ENCODE measurements around the gene NEURL4.
A peak's percentile ranks its signal among the peaks of the same experiment; 100 is the strongest.

The NEURL4 gene

GRCh38 chr17:7321466-7321865 is 7.7 kb downstream of the NEURL4 start:
- no peak for DNase-seq

GRCh38 chr17:7318121-7318860 is 10.8 kb downstream of the NEURL4 start:
- DNase-seq, result no peak

GRCh38 chr17:7317161-7317803 is 11.9 kb downstream of the NEURL4 start:
- no peak for DNase-seq

GRCh38 chr17:7315570-7316235 is 13.4 kb downstream of the NEURL4 start:
- DNase-seq, result no peak

- DNase-seq, result peak; percentile 28
Measured at GRCh38 chr17:7314719-7315569, 14.2 kb downstream of the NEURL4 start, which contains the start of gene GPS2. TSS of gene GPS2 (minus strand) at chr17:7315360. CDS start at chr17:7315052, 308 bp downstream.

GRCh38 chr17:7313890-7314718 is 15.0 kb downstream of the NEURL4 start:
- no peak for DNase-seq

DNA sequence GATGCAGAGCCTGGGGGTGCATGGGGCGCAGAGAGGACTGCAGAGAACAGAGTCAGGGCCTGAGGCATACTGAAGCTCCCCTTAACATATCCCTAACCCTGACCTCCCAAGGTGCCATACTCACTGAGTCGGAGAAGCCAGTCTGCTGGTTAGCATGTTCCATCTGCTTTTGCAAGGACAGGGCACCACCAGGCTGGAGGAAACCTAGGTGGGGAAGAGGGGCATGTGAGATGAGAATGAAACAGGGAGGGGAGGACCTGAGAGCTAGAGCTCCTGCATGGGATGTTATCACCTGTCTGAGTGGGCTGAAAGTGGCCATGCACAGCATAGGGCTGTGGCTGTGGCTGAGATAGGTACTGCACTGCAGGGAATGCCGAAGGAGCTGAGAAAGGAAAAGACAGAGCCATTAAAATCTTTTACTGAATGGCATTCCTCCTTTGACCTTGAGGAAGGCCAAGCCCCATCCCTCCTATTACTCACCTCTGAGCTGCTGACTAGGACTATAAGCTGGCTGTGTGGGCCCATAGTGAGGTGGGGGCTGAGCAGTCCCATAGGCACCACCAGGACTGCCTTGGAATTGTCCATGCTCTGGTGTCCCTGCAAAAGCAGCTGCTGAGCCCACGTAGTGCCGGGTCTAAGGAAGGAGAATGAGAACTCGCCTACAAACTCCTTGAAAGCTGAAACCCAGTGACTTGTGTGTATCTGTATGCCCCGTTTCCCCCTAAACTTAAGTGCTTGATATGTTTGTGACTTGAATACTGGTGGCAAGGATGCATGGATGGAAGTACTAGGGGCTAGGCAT is 15.8 kb downstream of the NEURL4 start:
- DNase-seq, result no peak

DNA sequence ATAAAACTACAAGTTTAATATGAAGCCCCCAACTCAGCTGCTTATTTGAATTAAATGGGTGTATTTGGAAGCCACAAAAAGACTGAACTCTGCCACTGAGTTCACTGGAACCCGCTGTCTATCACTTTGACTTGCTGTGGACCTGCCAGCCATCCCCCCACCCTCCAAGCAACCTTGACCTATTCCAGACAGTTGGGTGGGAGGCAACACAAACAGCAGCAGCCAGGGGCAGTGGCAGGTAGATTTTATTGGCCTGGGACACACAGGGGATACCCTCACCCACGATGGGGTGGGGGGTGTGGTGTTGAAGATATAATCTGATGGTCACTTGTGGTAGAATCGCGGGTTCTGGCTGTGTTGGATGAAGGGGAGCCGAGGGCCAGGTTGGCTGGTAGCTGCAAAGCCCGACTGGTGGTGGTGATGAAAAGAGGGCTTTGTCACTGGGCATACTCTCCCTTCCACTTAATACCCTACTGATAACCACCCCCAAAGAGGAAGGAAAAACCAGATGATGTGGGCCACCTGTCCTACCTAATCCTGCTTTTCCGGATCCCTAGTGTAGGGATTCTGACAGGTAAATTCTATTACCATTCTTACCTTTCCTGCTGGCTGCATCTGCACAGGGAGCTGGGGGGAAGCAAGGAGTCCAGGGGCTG is 16.6 kb downstream of the NEURL4 start:
- no peak for DNase-seq

DNA sequence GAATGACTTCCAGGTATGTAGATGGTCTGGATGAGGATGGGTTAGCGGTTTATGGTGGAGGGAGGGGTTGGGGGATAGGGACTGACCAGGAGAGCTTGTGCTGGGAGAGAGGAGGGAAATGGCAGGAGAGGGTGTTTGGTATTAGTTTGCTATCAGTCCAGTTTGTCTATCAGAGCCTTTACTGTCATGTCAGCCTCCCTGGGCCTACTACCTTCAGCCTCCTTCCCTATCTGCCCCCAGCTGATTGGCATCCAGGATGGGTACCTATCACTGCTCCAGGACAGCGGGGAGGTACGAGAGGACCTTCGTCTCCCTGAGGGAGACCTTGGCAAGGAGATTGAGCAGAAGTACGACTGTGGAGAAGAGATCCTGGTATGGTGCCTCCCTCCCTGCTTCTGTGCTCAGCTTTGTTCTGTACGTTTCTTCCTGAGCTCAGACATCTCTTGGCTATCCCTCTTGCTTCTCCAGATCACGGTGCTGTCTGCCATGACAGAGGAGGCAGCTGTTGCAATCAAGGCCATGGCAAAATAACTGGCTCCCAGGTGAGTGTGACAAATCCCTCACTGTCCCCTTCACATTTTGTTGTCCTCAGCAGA is 17.9 kb downstream of the NEURL4 start:
- DNase-seq, result no peak

DNA sequence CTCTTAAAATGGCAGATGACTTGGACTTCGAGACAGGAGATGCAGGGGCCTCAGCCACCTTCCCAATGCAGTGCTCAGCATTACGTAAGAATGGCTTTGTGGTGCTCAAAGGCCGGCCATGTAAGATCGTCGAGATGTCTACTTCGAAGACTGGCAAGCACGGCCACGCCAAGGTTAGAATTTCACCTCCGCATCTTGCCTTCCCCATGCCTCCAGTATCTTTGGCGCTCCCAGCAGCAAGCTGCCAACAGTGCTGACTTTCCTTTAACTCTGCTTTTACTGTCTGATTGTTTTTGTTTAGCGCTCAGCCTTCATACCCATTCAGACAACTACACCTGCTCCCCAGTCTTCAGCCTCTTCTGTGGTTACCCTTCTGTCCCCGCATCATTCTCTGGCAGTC is 19.5 kb downstream of the NEURL4 start:
- DNase-seq, result no peak

DNA sequence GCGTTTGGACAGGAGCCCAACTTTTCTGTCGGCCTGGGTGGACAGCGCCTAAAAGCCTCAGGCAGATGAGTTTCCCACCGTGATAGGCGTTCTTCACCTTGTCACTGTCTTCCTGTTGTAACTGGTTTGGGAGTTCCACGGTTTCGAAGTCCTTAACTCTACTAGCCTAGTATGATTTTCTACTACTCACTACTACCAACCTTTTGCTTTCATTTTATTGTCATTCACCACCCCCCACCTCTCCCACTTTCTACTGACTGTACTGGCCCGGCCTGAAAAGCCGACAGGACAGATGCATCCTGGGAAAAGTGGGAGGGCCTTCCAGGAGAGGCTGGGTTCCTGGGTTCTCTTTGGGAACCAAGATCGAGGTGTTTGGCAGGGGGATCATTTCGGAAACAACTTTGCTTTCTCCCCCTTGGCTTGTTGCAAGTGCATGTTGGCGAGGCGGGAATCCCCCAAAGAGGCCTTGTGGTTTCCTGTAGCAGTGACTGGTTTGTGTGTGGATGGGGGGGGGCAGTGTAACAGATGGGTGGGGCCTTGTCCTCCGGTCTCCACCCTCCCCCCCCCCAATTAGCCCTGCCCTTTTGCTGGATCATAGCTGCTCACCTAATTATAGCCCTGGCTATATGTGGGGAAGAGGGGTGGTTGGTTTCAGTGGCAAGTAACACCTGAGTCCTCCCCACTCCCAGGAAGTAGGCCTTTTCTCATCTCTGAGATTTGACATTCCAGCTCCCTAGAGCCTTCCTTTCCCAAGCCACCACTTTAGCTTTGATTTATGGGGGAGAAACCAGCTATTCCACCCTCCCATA is 20.3 kb downstream of the NEURL4 start:
- DNase-seq, result peak; percentile 62

DNA sequence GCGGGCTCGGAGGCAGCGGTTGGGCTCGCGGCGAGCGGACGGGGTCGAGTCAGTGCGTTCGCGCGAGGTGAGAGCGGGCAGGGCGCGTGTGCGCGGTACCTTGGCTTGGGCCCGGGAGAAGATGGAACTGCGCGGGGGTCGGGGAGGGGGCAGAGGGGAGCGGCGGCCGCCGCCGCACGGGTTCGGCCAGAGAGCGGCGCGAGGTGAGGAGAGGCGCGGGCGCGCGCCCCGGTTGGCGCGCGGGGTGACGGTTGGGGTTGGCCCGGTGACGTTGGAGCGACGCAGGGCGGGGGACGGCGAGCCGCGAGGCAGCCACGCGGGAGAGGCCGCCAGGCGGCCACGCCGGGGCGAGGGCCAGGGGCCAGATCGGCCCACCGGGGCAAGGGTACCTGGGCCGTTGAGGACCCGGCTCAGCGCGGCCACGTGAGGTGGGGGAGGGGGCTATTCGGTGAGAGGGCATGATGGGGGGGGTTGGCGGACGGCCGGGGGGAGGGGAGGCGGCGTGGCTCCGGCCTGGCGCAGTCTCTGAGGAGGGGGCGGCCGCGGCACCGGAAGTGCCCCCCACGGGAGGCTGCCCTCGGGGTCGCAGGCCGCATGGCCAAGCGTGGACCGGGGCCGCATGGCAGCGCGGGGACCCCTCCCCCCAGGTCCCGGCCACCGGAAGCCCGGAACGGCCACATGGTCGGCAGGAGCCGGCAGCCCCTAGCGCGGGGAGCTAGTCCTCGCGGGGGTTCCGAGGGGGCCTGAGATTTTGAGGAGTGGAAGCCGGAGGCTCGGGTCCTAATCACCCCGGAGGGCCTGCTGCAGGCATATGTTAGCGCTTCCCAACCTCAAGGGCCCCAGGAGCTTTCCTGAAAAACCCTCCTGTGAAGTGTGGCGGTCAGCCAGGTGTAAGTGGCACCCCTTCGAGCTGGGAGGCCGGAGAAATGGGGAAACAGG is 21.2 kb downstream of the NEURL4 start:
- no peak for DNase-seq

- peak; percentile 99 for DNase-seq
Measured at GRCh38 chr17:7306911-7307685, 22.0 kb downstream of the NEURL4 start, which contains the start of gene EIF5A. TSS of gene EIF5A (plus strand) at chr17:7307628. CDS start at chr17:7309636, 2,008 bp downstream.

GRCh38 chr17:7304179-7304578 is 25.0 kb downstream of the NEURL4 start:
- no peak for DNase-seq

- DNase-seq, result peak; percentile 30
Measured at GRCh38 chr17:7296189-7296861, 32.8 kb downstream of the NEURL4 start.
